ENCODE results near the gene MARCO. TPM values are rescaled to one million over a fixed set of nuclear protein-coding genes. Genes with fewer than 3 reads are reported as not detected.

Gene MARCO
- total RNA-seq, 4 donors from 2014 or later: 3.3 to 8.2 (median 4.0) TPM

DNA sequence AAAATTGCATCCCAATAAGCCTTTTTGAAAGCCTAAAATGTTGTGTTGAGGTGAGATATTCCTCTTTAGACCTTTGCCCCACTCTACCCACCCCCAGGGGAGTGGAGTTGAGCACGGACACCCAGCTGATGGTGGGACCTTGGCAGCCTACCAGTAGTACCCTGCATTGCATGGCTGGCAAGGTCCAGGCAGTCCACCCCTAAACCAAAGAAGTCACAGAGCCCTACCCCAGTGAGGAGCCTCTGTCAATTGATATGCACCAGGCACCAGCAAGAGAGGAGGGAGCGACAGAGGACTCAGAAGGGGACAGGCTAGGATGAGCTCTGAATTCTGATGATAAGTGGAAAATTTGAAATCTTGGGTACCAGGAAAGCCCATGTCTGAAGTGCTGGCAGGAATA is 38.6 kb downstream of the MARCO start:
- H3K27ac ChIP-seq: no peak overlapping the region
- H3K9me3 ChIP-seq: no peaks in the 10 kb centered on the region
- TF ChIP-seq POLR2A (IDR thresholded peaks at IDR 0.05) (no peak), CTCF (IDR thresholded peaks at IDR 0.05) (no peak)
- no peak overlapping the region for H3K4me3 ChIP-seq
- H3K27me3 ChIP-seq: no peaks in the 10 kb centered on the region
- no peak for DNase-seq
- no peaks in the 10 kb centered on the region for H3K36me3 ChIP-seq
- H3K4me1 ChIP-seq: no peaks in the 10 kb centered on the region

DNA sequence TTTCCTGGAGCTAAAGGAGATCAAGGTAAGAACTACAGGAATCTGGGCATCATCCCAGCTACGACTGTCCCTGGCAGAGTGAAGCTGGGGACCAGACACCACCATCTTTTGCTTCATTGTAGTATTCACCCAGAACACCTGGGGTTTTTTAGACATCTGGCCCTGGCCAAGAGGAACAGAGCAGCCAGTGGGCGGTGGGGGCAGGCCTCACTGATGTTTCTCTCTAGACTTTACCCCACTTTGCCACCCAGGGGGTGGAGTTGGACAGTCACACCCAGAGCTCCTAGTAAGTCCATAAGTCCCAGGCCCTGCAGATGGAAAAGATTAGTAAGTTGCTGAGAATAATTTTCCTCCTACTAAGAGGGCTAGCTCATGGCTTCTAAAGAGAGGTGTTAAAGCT is 39.6 kb downstream of the MARCO start:
- H3K36me3 ChIP-seq: no peaks in the 10 kb centered on the region
- DNase-seq: no peak
- no peaks in the 10 kb centered on the region for H3K9me3 ChIP-seq
- H3K27me3 ChIP-seq: no peaks in the 10 kb centered on the region
- H3K4me3 ChIP-seq: no peak overlapping the region
- no peak overlapping the region for H3K27ac ChIP-seq
- TF ChIP-seq CTCF (IDR thresholded peaks at IDR 0.05): no peak
- TF ChIP-seq POLR2A (IDR thresholded peaks at IDR 0.05): no peak
- no peaks in the 10 kb centered on the region for H3K4me1 ChIP-seq

GRCh38 chr2:118982039-118982438 is 40.0 kb downstream of the MARCO start:
- no peak overlapping the region for H3K4me3 ChIP-seq
- TF ChIP-seq POLR2A (IDR thresholded peaks at IDR 0.05): no peak
- no peak for TF ChIP-seq CTCF (IDR thresholded peaks at IDR 0.05)
- no peaks in the 10 kb centered on the region for H3K27me3 ChIP-seq
- no peak for DNase-seq
- no peaks in the 10 kb centered on the region for H3K4me1 ChIP-seq
- no peaks in the 10 kb centered on the region for H3K36me3 ChIP-seq
- no peak overlapping the region for H3K27ac ChIP-seq
- H3K9me3 ChIP-seq: no peaks in the 10 kb centered on the region

- H3K4me1 ChIP-seq: no peaks in the 10 kb centered on the region
- no peak for DNase-seq
- no peaks in the 10 kb centered on the region for H3K36me3 ChIP-seq
- TF ChIP-seq POLR2A (IDR thresholded peaks at IDR 0.05) (no peak), CTCF (IDR thresholded peaks at IDR 0.05) (no peak)
- no peaks in the 10 kb centered on the region for H3K9me3 ChIP-seq
- H3K27me3 ChIP-seq: no peaks in the 10 kb centered on the region
- H3K4me3 ChIP-seq: no peak overlapping the region
- H3K27ac ChIP-seq: no peak overlapping the region
Measured at GRCh38 chr2:118983133-118983532, 41.1 kb downstream of the MARCO start.

DNA sequence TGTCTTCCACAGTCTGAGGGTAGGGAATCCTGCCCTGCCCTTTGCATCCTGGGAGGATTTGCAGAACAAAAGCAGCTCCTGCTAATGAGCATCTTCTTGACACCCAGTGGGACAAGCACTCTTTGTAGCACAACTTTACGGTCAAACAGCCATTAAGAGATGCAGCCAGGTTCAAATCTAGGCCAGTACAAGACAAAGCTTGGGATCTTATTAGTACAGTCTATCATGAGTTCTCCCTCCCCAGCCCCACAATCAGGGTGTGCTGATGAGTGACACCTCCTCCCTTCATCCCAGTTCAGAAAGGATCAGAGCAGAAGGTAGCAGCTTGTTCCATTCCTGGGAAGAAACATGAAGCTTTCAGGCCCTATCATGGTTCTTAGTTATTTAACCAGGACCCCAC is 41.9 kb downstream of the MARCO start:
- H3K9me3 ChIP-seq: no peaks in the 10 kb centered on the region
- H3K4me1 ChIP-seq: no peaks in the 10 kb centered on the region
- TF ChIP-seq POLR2A (IDR thresholded peaks at IDR 0.05): no peak
- TF ChIP-seq CTCF (IDR thresholded peaks at IDR 0.05): no peak
- H3K27me3 ChIP-seq: no peaks in the 10 kb centered on the region
- H3K36me3 ChIP-seq: no peaks in the 10 kb centered on the region
- DNase-seq: no peak
- no peak overlapping the region for H3K4me3 ChIP-seq
- H3K27ac ChIP-seq: no peak overlapping the region

DNA sequence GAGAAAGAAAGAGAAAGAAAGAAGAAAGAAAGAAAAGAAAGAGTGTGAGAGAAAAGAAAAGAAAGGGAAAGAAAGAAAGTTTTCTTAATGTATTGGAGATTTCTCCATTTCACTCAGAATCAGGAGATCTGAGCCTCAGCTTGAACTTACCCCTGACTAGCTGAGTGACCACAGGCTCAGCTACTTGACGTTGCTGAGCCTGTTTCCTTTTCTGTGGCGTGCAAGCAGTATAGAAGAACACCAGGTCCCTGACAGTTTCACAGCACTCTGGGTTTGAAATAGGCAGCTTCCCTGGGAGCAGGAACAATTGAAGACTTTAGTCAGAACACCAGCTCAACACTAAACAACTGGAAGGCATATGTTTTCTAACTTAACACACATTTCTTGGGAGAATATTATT is 44.7 kb downstream of the MARCO start:
- H3K27me3 ChIP-seq: no peaks in the 10 kb centered on the region
- H3K27ac ChIP-seq: no peak overlapping the region
- H3K36me3 ChIP-seq: no peaks in the 10 kb centered on the region
- no peaks in the 10 kb centered on the region for H3K9me3 ChIP-seq
- TF ChIP-seq POLR2A (IDR thresholded peaks at IDR 0.05) (no peak), CTCF (IDR thresholded peaks at IDR 0.05) (no peak)
- H3K4me1 ChIP-seq: no peaks in the 10 kb centered on the region
- no peak overlapping the region for H3K4me3 ChIP-seq
- DNase-seq: no peak
